Measurements from ENCODE around the gene PCBP3. TPM values are rescaled to one million over a fixed set of nuclear protein-coding genes. Genes with fewer than 3 reads are reported as not detected.

PCBP3 gene
- total and polyA plus RNA-seq, 2 of the 8 experiments (the other 6 are each of a cell fraction or from before 2014, with no cell fraction given): 3.5 to 6.3 TPM

DNA sequence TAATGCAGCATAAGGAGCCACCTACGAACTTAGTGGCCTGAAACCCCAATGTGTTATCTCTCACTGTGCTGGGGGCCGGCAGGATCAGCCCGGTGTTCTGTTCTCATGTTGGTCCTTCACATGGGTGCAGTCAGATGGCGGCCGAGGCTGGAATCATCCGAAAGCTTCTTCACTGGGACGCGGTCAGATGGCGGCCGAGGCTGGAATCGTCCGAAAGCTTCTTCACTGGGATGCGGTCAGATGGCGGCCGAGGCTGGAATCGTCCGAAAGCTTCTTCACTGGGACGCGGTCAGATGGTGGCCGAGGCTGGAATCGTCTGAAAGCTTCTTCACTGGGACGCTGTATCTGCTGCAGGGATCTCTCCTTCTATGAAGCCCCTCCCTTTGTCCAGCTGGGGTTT lies 12.6 kb upstream of the PCBP3 start (continued):
- TF ChIP-seq HDAC2 (IDR thresholded peaks at IDR 0.05; ENCODE audit: borderline replicate concordance in 1 of 2, low read depth in 2 of 2, low read length in 2 of 2) (no peak), POLR2A (IDR thresholded peaks at IDR 0.05; ENCODE audit: control extremely low read depth in 1 of 2, low read depth in 2 of 2, low read length in 2 of 2) (no peak), KDM5A (IDR thresholded peaks at IDR 0.05; ENCODE audit: low read length) (no peak), ASH2L (IDR thresholded peaks at IDR 0.05; ENCODE audit: low read length) (no peak), SP2 (IDR thresholded peaks at IDR 0.05; ENCODE audit: low read length) (no peak), SAP30 (IDR thresholded peaks at IDR 0.05; ENCODE audit: insufficient read depth, insufficient replicate concordance, low read length) (no peak), CHD1 (IDR thresholded peaks at IDR 0.05; ENCODE audit: low read depth, low read length) (no peak)
- TF ChIP-seq, protein P1, sequence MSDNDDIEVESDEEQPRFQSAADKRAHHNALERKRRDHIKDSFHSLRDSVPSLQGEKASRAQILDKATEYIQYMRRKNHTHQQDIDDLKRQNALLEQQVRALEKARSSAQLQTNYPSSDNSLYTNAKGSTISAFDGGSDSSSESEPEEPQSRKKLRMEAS (IDR thresholded peaks at IDR 0.05): no peak
